DOHH2 (cell line): Measurements from ENCODE around the gene PRRC1.

ENCODE experiments used
- H3F3A ChIP-seq: fragments of 200-600 bp; sonication (generic), shearing (Covaris generic); 2 replicates; pipeline ENCODE4 v1.6.0; 2016; ENCODE audit warnings: antibody characterized with exemption, mild to moderate bottlenecking; ENCODE audit not compliant: control insufficient read depth, insufficient read depth
- H3K27ac ChIP-seq: fragments of 200-600 bp; sonication (generic); 2 replicates; pipeline ENCODE4 v1.5.1; 2014; ENCODE audit warnings: low read depth, mild to moderate bottlenecking, low read length, moderate library complexity
- H3K27me3 ChIP-seq: fragments of 200-600 bp; sonication (generic); 2 replicates; pipeline ENCODE4 v1.6.1; 2014; ENCODE audit warnings: mild to moderate bottlenecking, low read length, mixed read lengths; ENCODE audit not compliant: control insufficient read depth
- H3K36me3 ChIP-seq: fragments of 200-600 bp; sonication (generic); 2 replicates; pipeline ENCODE4 v1.6.1; 2014; ENCODE audit warnings: mild to moderate bottlenecking, low read length, moderate library complexity, mixed read lengths; ENCODE audit not compliant: control insufficient read depth
- H3K4me1 ChIP-seq: fragments of 200-600 bp; sonication (generic); 2 replicates; pipeline ENCODE4 v1.6.1; 2014; ENCODE audit warnings: mild to moderate bottlenecking, low read length, mixed read lengths; ENCODE audit not compliant: control insufficient read depth
- H3K4me2 ChIP-seq: fragments of 200-600 bp; sonication (generic); 2 replicates; pipeline ENCODE4 v1.6.0; 2014; ENCODE audit warnings: mild to moderate bottlenecking, low read length, moderate library complexity
- H3K4me3 ChIP-seq: fragments of 200-600 bp; sonication (generic); 2 replicates; pipeline ENCODE4 v1.5.1; 2014; ENCODE audit warnings: mild to moderate bottlenecking, low read length, mixed read lengths
- H3K79me2 ChIP-seq: fragments of 200-600 bp; sonication (generic); 2 replicates; pipeline ENCODE4 v1.6.1; 2014; ENCODE audit warnings: mild to moderate bottlenecking, low read length, mixed read lengths; ENCODE audit not compliant: control insufficient read depth
- H3K9me2 ChIP-seq: fragments of 200-600 bp; sonication (generic); replicated peaks from 2 replicates; pipeline ENCODE4 v1.6.1; 2014; ENCODE audit warnings: mild to moderate bottlenecking, low read length, mixed read lengths; ENCODE audit not compliant: control insufficient read depth
- H3K9me3 ChIP-seq: fragments of 200-600 bp; sonication (generic); 2 replicates; pipeline ENCODE4 v1.6.1; 2014; ENCODE audit warnings: antibody characterized with exemption, low read length, mixed read lengths; ENCODE audit not compliant: control insufficient read depth, insufficient read depth
- H4K20me1 ChIP-seq: fragments of 200-600 bp; sonication (generic); 2 replicates; pipeline ENCODE4 v1.6.0; 2014; ENCODE audit warnings: low read depth, mild to moderate bottlenecking, antibody characterized with exemption, low read length, moderate library complexity; ENCODE audit not compliant: control insufficient read depth, insufficient read depth
- CTCF ChIP-seq: fragments of 200-600 bp; sonication (generic); IDR thresholded peaks from one replicate; pipeline ENCODE4 v1.5.1; 2014; ENCODE audit warnings: antibody characterized with exemption, mild to moderate bottlenecking, low read depth, low read length; ENCODE audit not compliant: poor library complexity, severe bottlenecking
- EZH2phosphoT487 ChIP-seq: fragments of 200-600 bp; sonication (generic); IDR thresholded peaks from 2 replicates; pipeline ENCODE4 v1.6.1; 2017; ENCODE audit warnings: borderline replicate concordance, mild to moderate bottlenecking, antibody characterized with exemption, low read length, moderate library complexity, mixed read lengths

The PRRC1 gene

GRCh38 chr5:127505905-127506304 lies 11.5 kb upstream of the PRRC1 start:
- Histone ChIP-seq H3K79me2 (no peaks in the 10 kb centered on the region), H3K4me2 (no peak overlapping the region), H3K27ac (no peak overlapping the region), H3K9me2 (no peaks in the 10 kb centered on the region), H3K9me3 (no peaks in the 10 kb centered on the region), H3K4me1 (no peaks in the 10 kb centered on the region), H3K27me3 (peaks cover 4% of the 10 kb centered on the region), H3K36me3 (no peaks in the 10 kb centered on the region), H3F3A (no peaks in the 10 kb centered on the region), H4K20me1 (no peaks in the 10 kb centered on the region), H3K4me3 (no peak overlapping the region)
- TF ChIP-seq EZH2phosphoT487, result no peak

DNA sequence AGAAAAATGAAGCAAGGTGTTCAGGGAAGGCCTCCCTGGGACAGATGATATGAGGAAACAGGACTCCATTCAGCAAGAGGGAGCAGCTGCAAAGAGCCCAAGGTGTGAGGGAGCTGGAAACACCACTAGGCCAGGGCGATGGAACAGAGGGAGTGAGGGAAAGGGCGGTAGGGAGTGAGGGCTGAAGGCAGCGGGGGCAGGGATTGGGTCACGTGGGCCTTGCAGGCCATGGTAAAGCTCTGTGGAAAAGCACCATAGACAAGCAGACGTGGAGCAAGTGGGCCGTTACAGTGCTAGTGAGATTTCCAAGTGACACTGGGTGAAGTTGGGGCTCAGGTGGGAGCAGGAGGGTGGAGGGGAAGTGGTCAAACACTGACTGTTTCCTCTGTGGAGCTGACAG lies 10.8 kb upstream of the PRRC1 start:
- Histone ChIP-seq H3K9me3 (no peaks in the 10 kb centered on the region), H3K79me2 (no peaks in the 10 kb centered on the region), H3F3A (no peaks in the 10 kb centered on the region), H3K4me2 (no peak overlapping the region), H3K4me3 (no peak overlapping the region), H4K20me1 (no peaks in the 10 kb centered on the region), H3K4me1 (no peaks in the 10 kb centered on the region), H3K27ac (no peak overlapping the region), H3K9me2 (no peaks in the 10 kb centered on the region), H3K27me3 (peaks cover 4% of the 10 kb centered on the region), H3K36me3 (no peaks in the 10 kb centered on the region)
- TF ChIP-seq CTCF, result no peak
- no peak for TF ChIP-seq EZH2phosphoT487

- H3K4me2 ChIP-seq, result no peak overlapping the region
- H3K27ac ChIP-seq, result no peak overlapping the region
- no peak overlapping the region for H3K4me3 ChIP-seq
- H3F3A ChIP-seq, result no peaks in the 10 kb centered on the region
- H3K27me3 ChIP-seq, result peaks cover 7% of the 10 kb centered on the region
- H3K9me2 ChIP-seq, result no peaks in the 10 kb centered on the region
- no peaks in the 10 kb centered on the region for H4K20me1 ChIP-seq
- TF ChIP-seq CTCF, result no peak
- no peak for TF ChIP-seq EZH2phosphoT487
- H3K9me3 ChIP-seq, result no peaks in the 10 kb centered on the region
- no peaks in the 10 kb centered on the region for H3K79me2 ChIP-seq
- peaks cover 4% of the 10 kb centered on the region for H3K4me1 ChIP-seq
- no peaks in the 10 kb centered on the region for H3K36me3 ChIP-seq
Observed at GRCh38 chr5:127508644-127509373, 8.6 kb upstream of the PRRC1 start.

- Histone ChIP-seq H3K79me2 (peaks cover 10% of the 10 kb centered on the region), H3K36me3 (peaks cover 6% of the 10 kb centered on the region), H3K9me3 (no peaks in the 10 kb centered on the region), H3F3A (no peaks in the 10 kb centered on the region), H3K4me2 (no peak overlapping the region), H3K4me3 (no peak overlapping the region), H3K9me2 (no peaks in the 10 kb centered on the region), H3K4me1 (peaks cover 11% of the 10 kb centered on the region), H3K27me3 (peaks cover 7% of the 10 kb centered on the region), H3K27ac (no peak overlapping the region), H4K20me1 (no peaks in the 10 kb centered on the region)
- no peak for TF ChIP-seq CTCF
- TF ChIP-seq EZH2phosphoT487, result no peak
Observed at GRCh38 chr5:127513408-127513970, 4.0 kb upstream of the PRRC1 start.
